ENCODE results near the gene KATNAL1.
A peak's percentile ranks its signal among the peaks of the same experiment; 100 is the strongest.

KATNAL1 gene

DNA sequence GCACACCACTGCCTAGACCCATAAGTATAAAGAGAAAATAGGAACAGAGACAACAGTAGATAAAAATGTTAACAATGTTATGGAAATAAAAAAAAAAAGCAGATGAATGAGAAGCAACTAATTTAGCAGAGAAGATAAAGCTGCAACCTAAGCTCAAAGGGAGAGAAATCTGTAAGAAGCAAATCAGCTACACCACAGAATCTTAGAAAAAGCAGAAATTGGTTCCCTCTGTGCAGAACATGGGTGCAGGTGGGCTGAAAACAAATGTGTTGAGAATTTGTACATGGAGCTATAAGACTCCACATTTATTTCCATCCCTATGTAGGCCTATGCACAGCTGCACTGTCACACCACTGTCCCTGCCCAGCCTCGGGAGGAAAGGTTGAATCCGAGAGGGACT, 44.8 kb upstream of the KATNAL1 start:
- TF ChIP-seq, protein P1, sequence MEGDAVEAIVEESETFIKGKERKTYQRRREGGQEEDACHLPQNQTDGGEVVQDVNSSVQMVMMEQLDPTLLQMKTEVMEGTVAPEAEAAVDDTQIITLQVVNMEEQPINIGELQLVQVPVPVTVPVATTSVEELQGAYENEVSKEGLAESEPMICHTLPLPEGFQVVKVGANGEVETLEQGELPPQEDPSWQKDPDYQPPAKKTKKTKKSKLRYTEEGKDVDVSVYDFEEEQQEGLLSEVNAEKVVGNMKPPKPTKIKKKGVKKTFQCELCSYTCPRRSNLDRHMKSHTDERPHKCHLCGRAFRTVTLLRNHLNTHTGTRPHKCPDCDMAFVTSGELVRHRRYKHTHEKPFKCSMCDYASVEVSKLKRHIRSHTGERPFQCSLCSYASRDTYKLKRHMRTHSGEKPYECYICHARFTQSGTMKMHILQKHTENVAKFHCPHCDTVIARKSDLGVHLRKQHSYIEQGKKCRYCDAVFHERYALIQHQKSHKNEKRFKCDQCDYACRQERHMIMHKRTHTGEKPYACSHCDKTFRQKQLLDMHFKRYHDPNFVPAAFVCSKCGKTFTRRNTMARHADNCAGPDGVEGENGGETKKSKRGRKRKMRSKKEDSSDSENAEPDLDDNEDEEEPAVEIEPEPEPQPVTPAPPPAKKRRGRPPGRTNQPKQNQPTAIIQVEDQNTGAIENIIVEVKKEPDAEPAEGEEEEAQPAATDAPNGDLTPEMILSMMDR (IDR thresholded peaks at IDR 0.05; ENCODE audit: low read depth, low read length) = no peak
- DNase-seq (ENCODE audit: low read depth in 2 of 2) = no peak
- H3K4me3 ChIP-seq (replicated peaks in 1 of 2; ENCODE audit: low read depth in 2 of 2, low read length in 2 of 2) = no peak overlapping the region

DNA sequence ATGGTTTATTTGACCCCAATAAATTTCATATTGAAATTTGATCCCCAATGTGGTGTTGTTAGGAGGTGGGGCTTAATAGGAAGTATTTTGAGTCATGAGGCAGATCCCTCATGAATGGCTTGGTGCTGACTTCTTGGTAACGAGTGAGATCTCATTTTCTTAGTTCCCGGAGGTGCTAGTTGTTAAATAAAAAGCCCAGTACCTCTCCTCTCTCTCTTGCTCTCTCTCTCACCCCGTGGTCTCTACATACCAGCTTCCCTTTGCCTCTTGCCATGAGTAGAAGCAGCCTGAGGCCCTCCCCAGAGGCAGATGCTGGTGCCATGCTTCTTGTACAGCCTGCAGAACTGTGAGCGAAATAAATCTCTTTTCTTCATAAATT, 39.4 kb upstream of the KATNAL1 start:
- no peak overlapping the region for H3K4me3 ChIP-seq (replicated peaks in 1 of 2; ENCODE audit: low read depth in 2 of 2, low read length in 2 of 2)
- TF ChIP-seq, protein P1 (IDR thresholded peaks at IDR 0.05; ENCODE audit: low read depth, low read length) = no peak
- DNase-seq (ENCODE audit: low read depth in 2 of 2) = no peak

DNA sequence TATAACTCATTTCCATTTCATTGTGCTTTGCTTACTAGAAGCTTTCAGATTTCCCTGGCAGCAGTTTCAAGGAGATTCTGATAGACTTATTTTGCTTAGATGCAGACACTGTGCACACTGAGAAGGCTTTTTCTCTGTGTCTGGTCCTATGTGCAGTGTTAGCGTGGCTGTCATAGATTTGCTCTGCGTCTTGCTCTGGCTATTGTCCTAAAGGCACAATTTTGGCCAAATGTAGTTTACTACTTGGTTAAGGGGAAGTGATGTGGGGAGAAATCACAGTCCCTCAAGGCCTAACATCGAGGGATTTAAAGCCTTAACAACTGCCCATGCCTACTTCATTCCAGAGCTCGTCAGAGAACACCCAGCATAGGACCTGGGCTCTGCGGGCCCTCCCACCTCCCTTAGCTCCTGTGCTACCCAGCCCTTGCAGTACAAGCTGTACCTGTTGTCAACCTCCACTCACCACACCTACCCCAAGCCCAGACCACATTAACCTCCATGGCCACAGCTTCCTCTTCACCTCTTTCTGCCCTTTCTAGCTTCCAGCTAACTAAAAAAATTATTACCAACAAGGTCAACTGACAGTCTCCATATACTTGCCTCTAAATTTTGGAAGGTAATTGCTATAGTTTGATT, 38.9 kb upstream of the KATNAL1 start:
- DNase-seq (ENCODE audit: low read depth in 2 of 2) = no peak
- H3K4me3 ChIP-seq (replicated peaks in 1 of 2; ENCODE audit: low read depth in 2 of 2, low read length in 2 of 2) = no peak overlapping the region
- TF ChIP-seq, protein P1 (IDR thresholded peaks at IDR 0.05; ENCODE audit: low read depth, low read length) = no peak

DNA sequence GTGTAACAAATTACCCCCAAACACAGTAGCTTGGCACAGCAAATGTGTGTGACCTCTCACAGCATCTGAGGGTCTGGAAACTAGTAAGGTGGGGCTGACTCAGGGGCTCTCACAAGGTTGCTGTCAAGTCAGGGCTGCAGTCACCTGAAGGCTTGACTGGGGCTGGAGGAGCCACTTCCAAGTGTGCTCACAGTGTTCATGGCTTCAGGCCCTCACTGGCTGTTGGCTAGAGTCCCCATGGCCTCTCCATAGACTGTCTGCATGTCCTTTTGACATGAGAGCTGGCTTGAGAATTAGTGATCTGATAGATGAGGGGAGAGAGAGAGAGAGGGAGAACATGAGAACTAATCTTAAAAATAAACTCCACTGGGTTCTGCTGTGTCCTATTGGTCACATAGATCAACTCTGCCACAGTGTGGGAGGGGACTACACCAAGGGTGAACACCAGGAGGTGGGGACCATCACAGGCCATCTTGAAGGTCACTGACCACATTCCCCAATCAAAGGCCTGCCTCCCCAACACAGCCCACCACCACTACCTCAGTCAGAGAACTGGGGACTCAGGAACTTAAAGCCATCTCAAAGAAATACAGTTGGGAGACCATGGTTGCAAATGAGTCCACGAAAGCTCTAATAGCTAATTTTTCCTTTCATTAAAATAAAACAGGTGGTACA, 38.2 kb upstream of the KATNAL1 start:
- TF ChIP-seq, protein P1 (IDR thresholded peaks at IDR 0.05; ENCODE audit: low read depth, low read length) = no peak
- H3K4me3 ChIP-seq (replicated peaks in 1 of 2; ENCODE audit: low read depth in 2 of 2, low read length in 2 of 2) = no peak overlapping the region
- DNase-seq (ENCODE audit: low read depth in 2 of 2) = no peak

DNA sequence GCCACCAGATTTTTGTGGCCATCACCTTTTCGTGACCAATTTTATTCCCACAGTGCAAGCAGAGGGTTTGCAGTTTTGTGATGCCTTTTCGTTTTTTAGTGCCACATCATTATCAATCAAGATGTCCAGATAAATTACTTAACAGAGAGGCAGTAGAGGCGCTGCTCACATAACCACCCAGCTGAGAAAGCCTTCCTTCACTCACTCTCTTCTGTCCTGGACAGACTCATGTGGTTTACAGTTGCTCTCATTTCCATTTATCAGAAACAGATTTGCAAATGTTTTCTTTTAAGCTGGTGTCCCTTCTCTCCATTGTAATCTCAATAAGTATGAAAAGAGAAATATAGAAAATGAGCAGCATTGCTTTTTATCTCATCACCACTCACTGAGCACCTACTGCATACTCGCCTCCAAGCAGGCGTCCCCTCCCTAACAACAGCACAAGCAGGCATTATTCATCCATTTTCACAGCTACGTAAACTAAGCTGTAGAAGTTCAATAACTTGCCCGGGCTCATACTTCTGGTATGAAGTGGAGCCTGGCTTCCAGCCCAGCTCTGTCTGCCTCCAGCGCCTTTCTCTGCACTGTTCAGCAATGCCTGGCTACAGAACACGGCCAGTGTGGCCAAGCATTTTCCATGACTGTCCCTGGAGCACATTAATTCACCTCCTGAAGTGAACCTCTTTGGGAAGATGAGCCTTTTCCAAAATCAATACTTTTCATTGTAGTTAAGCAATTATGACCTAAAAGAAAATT, 34.6 kb upstream of the KATNAL1 start:
- TF ChIP-seq, protein P1 (IDR thresholded peaks at IDR 0.05; ENCODE audit: low read depth, low read length) = no peak
- peak; percentile 90 to 91 for DNase-seq (ENCODE audit: low read depth in 2 of 2)
- H3K4me3 ChIP-seq (replicated peaks in 1 of 2; ENCODE audit: low read depth in 2 of 2, low read length in 2 of 2) = no peak overlapping the region

DNA sequence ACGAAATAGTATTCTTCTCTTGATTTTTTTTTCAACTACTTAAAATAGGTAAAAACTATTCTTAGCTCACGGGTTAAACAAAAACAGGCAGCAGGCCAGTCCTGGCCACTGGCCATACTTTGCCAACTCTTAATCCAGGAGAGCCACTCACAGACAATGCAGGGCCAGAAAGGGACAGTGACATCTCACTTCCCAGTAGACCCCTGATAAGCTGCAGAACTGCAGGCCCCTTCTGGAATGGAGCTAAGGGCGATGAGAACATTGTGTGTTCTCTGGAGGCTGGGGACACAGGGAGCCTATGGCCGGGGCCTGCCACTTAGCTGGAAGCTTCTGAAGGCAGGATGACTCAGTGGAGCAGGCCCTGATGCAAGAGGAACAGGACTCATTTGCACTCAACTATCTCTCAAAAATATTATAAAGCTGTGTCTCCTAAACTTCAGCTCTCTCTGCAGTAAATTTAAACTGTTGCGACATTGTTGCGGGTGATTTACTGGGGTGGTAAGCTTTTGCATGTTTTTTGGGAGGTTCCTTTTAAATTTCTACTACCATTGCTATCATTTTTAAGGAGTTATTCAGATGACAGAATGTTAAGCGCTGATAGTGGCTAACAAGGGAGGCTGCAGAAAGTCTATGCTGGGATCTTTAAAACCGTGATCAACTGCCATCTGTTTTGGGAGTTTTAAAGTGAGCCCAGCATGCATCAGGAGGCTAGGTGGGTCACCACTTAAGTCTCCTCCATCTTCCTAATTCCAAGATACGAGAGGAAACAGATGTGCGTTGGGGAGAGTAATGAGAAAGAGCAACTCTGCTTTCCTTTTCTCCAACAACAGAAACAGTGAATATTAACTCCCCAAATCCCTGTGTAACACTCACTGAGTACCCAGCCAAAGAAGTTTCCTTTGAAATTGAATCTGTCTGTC, 33.2 kb upstream of the KATNAL1 start:
- no peak overlapping the region for H3K4me3 ChIP-seq (replicated peaks in 1 of 2; ENCODE audit: low read depth in 2 of 2, low read length in 2 of 2)
- TF ChIP-seq, protein P1 (IDR thresholded peaks at IDR 0.05; ENCODE audit: low read depth, low read length) = no peak
- peak; percentile 81 to 87 for DNase-seq (ENCODE audit: low read depth in 2 of 2)

Measured in cardiac fibroblast (primary cell).